K562 (cell line): ENCODE results near the gene LTBP1. TPM values are rescaled to one million over a fixed set of nuclear protein-coding genes. Genes with fewer than 3 reads are reported as not detected.

ENCODE experiments used
- ATAC-seq: fragments of 200-7000 bp; cut with Tn5 transposase; 3 replicates; pipeline ENCODE4 v1.9.1; 2020; ENCODE audit warnings: moderate library complexity
- BruUV-seq: library from RNA; stranded (reverse); fragments of 400-500 nt; replicated peaks from 2 replicates; lab custom pipeline; 2021; lab: Mats Ljungman, UMichigan
- CTCF ChIA-PET: fragments of 300-600 bp; formaldehyde crosslinking; extraction: SDS; loops from one replicate; lab custom pipeline; 2021; ENCODE audit warnings: low intra/inter-chr PET ratio; lab: Yijun Ruan, JAX
- POLR2A ChIA-PET: fragments of 300-600, 350-650 bp; sonication (Branson Sonifier 250); formaldehyde crosslinking; extraction: SDS; loops from one replicate; lab custom pipeline; 2021; ENCODE audit warnings: antibody characterized with exemption, inconsistent platforms; lab: Yijun Ruan, JAX
- DNase-seq, 4 experiments: peaks; one replicate each; pipeline versions ENCODE4 v3.0.0 to v3.0.0-alpha.2; 2011 to 2018; ENCODE audit warnings: low spot score in 3 of 4, mixed read lengths in 3 of 4; ENCODE audit errors: extremely low read depth in 1 of 4
- FAIRE-seq: peaks from 2 replicates; lab custom pipeline; 2011; peaks lifted over from hg19 to GRCh38; lab: Jason Lieb, UNC
- H2AFZ ChIP-seq: 2 replicates; pipeline ENCODE4 v1.6.0; 2011; ENCODE audit warnings: low read depth, low read length, control low read depth, inconsistent platforms
- H3K27ac ChIP-seq: fragments of 200-600 bp; 3 replicates; pipeline ENCODE4 v1.8.0; 2011; ENCODE audit warnings: low read depth, mild to moderate bottlenecking, control low read depth, inconsistent platforms, low read length, moderate library complexity, mixed read lengths; ENCODE audit errors: extremely low read depth
- H3K27me3 ChIP-seq, 2 experiments: fragments of 300-600 bp in 1 of 2; 2 replicates in 1 of 2; 3 replicates in 1 of 2; pipeline versions ENCODE4 v1.6.0 to v1.8.0; 2011; ENCODE audit warnings: inconsistent platforms in 2 of 2, low read length in 2 of 2, mild to moderate bottlenecking in 1 of 2, mixed read lengths in 1 of 2, moderate library complexity in 1 of 2; ENCODE audit not compliant: control insufficient read depth in 2 of 2, insufficient read depth in 2 of 2
- H3K36me3 ChIP-seq: fragments of 300-600 bp; 3 replicates; pipeline ENCODE4 v1.8.0; 2011; ENCODE audit warnings: mild to moderate bottlenecking, low read length, inconsistent platforms; ENCODE audit not compliant: control insufficient read depth, insufficient read depth
- H3K4me1 ChIP-seq, 2 experiments: fragments of 200-600 bp in 1 of 2; replicated peaks in 1 of 2; 2 replicates in 1 of 2; 3 replicates in 1 of 2; pipeline versions ENCODE4 v1.5.1 to v1.8.0; 2011; ENCODE audit warnings: inconsistent platforms in 2 of 2, low read length in 2 of 2, mild to moderate bottlenecking in 1 of 2, mixed read lengths in 1 of 2, moderate library complexity in 1 of 2; ENCODE audit not compliant: control insufficient read depth in 2 of 2, insufficient read depth in 2 of 2
- H3K4me2 ChIP-seq: 2 replicates; pipeline ENCODE4 v1.6.1; 2011; ENCODE audit warnings: low read length, control low read depth, inconsistent platforms, mixed read lengths; ENCODE audit not compliant: insufficient read depth
- H3K4me3 ChIP-seq: fragments of 200-600 bp; sonication (generic), shearing (Covaris generic); 2 replicates; pipeline ENCODE4 v1.5.1; 2016; ENCODE audit warnings: control low read depth, inconsistent platforms
- H3K79me2 ChIP-seq: fragments of 200-600 bp; 3 replicates; pipeline ENCODE4 v1.8.0; 2011; ENCODE audit warnings: low read length, inconsistent platforms; ENCODE audit not compliant: control insufficient read depth, insufficient read depth
- H3K9ac ChIP-seq, 2 experiments: 2 replicates each; pipeline versions ENCODE4 v1.6.0 to v1.6.1; 2011; ENCODE audit warnings: low read depth in 2 of 2, low read length in 2 of 2, control low read depth in 1 of 2, inconsistent platforms in 1 of 2, mild to moderate bottlenecking in 1 of 2, mixed read lengths in 1 of 2; ENCODE audit not compliant: insufficient read depth in 1 of 2
- H3K9me1 ChIP-seq: one replicate; pipeline ENCODE4 v1.6.0; 2011; ENCODE audit warnings: inconsistent platforms, mild to moderate bottlenecking, low read length, moderate library complexity; ENCODE audit not compliant: control insufficient read depth, insufficient read depth
- H3K9me3 ChIP-seq: replicated peaks from 2 replicates; pipeline ENCODE4 v1.5.1; 2011; ENCODE audit warnings: low read depth, low read length, inconsistent platforms; ENCODE audit not compliant: control insufficient read depth, insufficient read depth
- H4K20me1 ChIP-seq: replicated peaks from 2 replicates; pipeline ENCODE4 v1.6.1; 2011; ENCODE audit warnings: low read length, inconsistent platforms, mixed read lengths; ENCODE audit not compliant: control insufficient read depth, insufficient read depth
- E2F8 ChIP-seq: fragments of 450-650 bp; IDR thresholded peaks from 2 replicates; pipeline ENCODE4 v1.7.1; 2018; ENCODE audit warnings: mild to moderate bottlenecking, low read depth; ENCODE audit not compliant: partially characterized antibody
- KDM1A ChIP-seq, 2 experiments: fragments of 450-650 bp; IDR thresholded peaks; 2 replicates each; pipeline ENCODE4 v1.6.1; 2016; ENCODE audit warnings: mild to moderate bottlenecking in 2 of 2
- MCM5 ChIP-seq: fragments of 450-650 bp; IDR thresholded peaks from 2 replicates; pipeline ENCODE4 v1.6.1; 2016; ENCODE audit warnings: low read depth
- NFXL1 ChIP-seq: fragments of 450-650 bp; formaldehyde crosslinking; IDR thresholded peaks from 2 replicates; pipeline ENCODE4 v1.4.0; 2021; ENCODE audit warnings: mild to moderate bottlenecking
- NR1H2 ChIP-seq: sonication (generic); formaldehyde crosslinking; IDR thresholded peaks from 2 replicates; pipeline ENCODE4 v1.4.0; 2020; ENCODE audit warnings: mild to moderate bottlenecking, missing genetic modification reagents
- YY1 ChIP-seq, 3 experiments: IDR thresholded peaks; 2 replicates each; pipeline ENCODE4 v1.6.1; 2011; ENCODE audit warnings: low read length in 2 of 3, mild to moderate bottlenecking in 2 of 3, moderate library complexity in 2 of 3, borderline replicate concordance in 1 of 3, control low read depth in 1 of 3, low read depth in 1 of 3; ENCODE audit not compliant: insufficient read depth in 3 of 3, insufficient replicate concordance in 2 of 3, control insufficient read depth in 1 of 3, insufficient read length in 1 of 3; ENCODE audit errors: extremely low read depth in 1 of 3
- ZC3H11A ChIP-seq: IDR thresholded peaks from 2 replicates; pipeline ENCODE4 v1.6.1; 2012; ENCODE audit warnings: low read depth, low read length, improper control_type of control experiment
- WGBS: fragments of 100-300 bp; shearing (Covaris generic); methylation state at CpG from one replicate; pipeline ENCODE4 v1.1.6; 2016; ENCODE audit warnings: low coverage, mixed read lengths; ENCODE audit not compliant: insufficient coverage; ENCODE audit errors: missing lambda C conversion rate; 5-methylcytosine and 5-hydroxymethylcytosine counted together
- in situ Hi-C: fragments of 300-500 bp; cut with MboI; formaldehyde crosslinking; loops from 4 replicates; pipeline ENCODE4 v1.15.0; 2018; ENCODE audit warnings: inconsistent platforms, mixed read lengths
- intact Hi-C: fragments of 100-400 bp; cut with micrococcal nuclease; formaldehyde crosslinking; loops from 2 replicates; pipeline ENCODE4 v1.14.2; 2022
- polyA plus RNA-seq, 8 experiments: library from polyadenylated mRNA; depleted of rRNA in 4 of 8; stranded (reverse) in 5 of 8; unstranded in 3 of 8; fragments of >200 nt; fragmentation: Nextera tagmentation in 2 of 8; fragmentation: Illumina TruSeq in 1 of 8; extraction: Ambion mirVana in 2 of 8; extraction: Trizol in 1 of 8; gene quantifications; 2 replicates each; pipeline versions ENCODE4 v1.2.1 to v1.2.3, GENCODE V29; 2011 to 2014; ENCODE audit warnings: inconsistent platforms in 1 of 8, missing spikeins in 1 of 8
- total RNA-seq, 7 experiments: library from RNA; depleted of rRNA in 6 of 7; stranded (reverse); fragments of >200 nt in 6 of 7; fragmentation: Illumina TruSeq in 2 of 7; extraction: Trizol in 2 of 7; gene quantifications; 2 replicates each; pipeline versions ENCODE4 v1.2.1 to v1.2.3, GENCODE V29; 2011 to 2021; ENCODE audit warnings: low replicate concordance in 1 of 7

LTBP1 gene
- total and polyA plus RNA-seq, 9 of the 15 experiments (the other 6 are each of a cell fraction or from before 2014, with no cell fraction given): 3.6 to 16.4 (median 8.5) TPM

GRCh38 chr2:33030326-33030725, 83.6 kb downstream of the LTBP1 start (continued):
- TF ChIP-seq NFXL1 (CRISPR knock-in tag) (no peak), ZC3H11A (no peak), YY1 (IDR thresholded peaks at IDR 0.05; ENCODE audit: borderline replicate concordance in 1 of 3, control insufficient read depth in 1 of 3, extremely low read depth in 1 of 3, insufficient read depth in 3 of 3, insufficient read length in 1 of 3, insufficient replicate concordance in 2 of 3, low read depth in 1 of 3, low read length in 2 of 3) (no peak)

DNA sequence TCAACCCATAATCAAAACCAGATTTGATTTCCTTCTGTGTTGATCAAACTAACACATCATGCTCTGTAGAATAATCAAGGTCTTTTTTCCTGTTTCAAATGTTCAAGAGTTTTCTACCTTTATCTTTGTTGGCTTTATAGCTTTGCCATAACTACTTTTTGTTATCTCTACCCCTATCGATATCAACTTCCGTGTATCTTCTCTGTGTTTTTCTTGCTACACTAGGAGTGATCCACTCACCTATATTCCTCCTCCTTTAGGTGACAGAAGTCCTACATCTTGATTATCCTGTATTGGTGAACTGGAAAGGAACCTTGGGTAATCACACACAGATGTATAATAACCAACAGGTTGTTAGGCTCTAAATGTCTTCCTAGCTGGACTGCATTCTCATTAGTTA, 85.5 kb downstream of the LTBP1 start:
- CTCF ChIA-PET: interaction anchor here (0.6 to 1.8 kb wide), 3 partner anchors 190 to 262 kb away, joined by 3 to 20 read pairs (median 3); no protein-coding TSS in a partner anchor

More for the DNA sequence above, 85.5 kb downstream of the LTBP1 start:
- ATAC-seq (no peak), FAIRE-seq (no peak), DNase-seq (no peak)
- TF ChIP-seq NR1H2 (no peak), KDM1A (IDR thresholded peaks at IDR 0.05) (no peak), MCM5 (no peak), E2F8 (no peak)
- H3K4me2 ChIP-seq: no peak overlapping the region
- no peaks in the 10 kb centered on the region; a peak in 1 of 5 replicates for H3K4me1 ChIP-seq
- no peaks in the 10 kb centered on the region for H3K9me1 ChIP-seq
- WGBS: 4% methylated on average over 2 of the region's 2 CpGs
- no peak overlapping the region for H2AFZ ChIP-seq
- H4K20me1 ChIP-seq: no peaks in the 10 kb centered on the region
- H3K9ac ChIP-seq: no peak overlapping the region
- no peaks in the 10 kb centered on the region for H3K9me3 ChIP-seq
- POLR2A ChIA-PET: interaction anchor here (0.6 to 1.1 kb wide), 5 partner anchors 8 to 105 kb away, joined by 3 to 4 read pairs (median 3); no protein-coding TSS in a partner anchor
- H3K27me3 ChIP-seq: no peaks in the 10 kb centered on the region
- intact Hi-C loops (loop anchor here (2.0 to 5.0 kb wide), 2 partner anchors 85 to 365 kb away; partner anchors contain the start of gene LTBP1), in situ Hi-C loops (no loop called here)
- BruUV-seq: no TSS peak
- H3K4me3 ChIP-seq: no peak overlapping the region
- no peaks in the 10 kb centered on the region for H3K79me2 ChIP-seq
- no peaks in the 10 kb centered on the region for H3K36me3 ChIP-seq
- H3K27ac ChIP-seq: no peak overlapping the region
